Activated CD8-positive, alpha-beta memory T cell treated with anti-CD3 and anti-CD28 coated beads, Interleukin-2, amount 50 U/mL, for 1 hour (primary cell): ENCODE data around the gene SCG5.

ENCODE experiments used
- DNase-seq: peaks from one replicate; pipeline ENCODE4 v3.0.0-alpha.2; 2020; ENCODE audit errors: extremely low read depth

SCG5 gene

GRCh38 chr15:32723171-32723948, 81.8 kb downstream of the SCG5 start:
- DNase-seq: no peak

- DNase-seq: no peak
Measured at GRCh38 chr15:32729700-32730395, 88.3 kb downstream of the SCG5 start.

DNA sequence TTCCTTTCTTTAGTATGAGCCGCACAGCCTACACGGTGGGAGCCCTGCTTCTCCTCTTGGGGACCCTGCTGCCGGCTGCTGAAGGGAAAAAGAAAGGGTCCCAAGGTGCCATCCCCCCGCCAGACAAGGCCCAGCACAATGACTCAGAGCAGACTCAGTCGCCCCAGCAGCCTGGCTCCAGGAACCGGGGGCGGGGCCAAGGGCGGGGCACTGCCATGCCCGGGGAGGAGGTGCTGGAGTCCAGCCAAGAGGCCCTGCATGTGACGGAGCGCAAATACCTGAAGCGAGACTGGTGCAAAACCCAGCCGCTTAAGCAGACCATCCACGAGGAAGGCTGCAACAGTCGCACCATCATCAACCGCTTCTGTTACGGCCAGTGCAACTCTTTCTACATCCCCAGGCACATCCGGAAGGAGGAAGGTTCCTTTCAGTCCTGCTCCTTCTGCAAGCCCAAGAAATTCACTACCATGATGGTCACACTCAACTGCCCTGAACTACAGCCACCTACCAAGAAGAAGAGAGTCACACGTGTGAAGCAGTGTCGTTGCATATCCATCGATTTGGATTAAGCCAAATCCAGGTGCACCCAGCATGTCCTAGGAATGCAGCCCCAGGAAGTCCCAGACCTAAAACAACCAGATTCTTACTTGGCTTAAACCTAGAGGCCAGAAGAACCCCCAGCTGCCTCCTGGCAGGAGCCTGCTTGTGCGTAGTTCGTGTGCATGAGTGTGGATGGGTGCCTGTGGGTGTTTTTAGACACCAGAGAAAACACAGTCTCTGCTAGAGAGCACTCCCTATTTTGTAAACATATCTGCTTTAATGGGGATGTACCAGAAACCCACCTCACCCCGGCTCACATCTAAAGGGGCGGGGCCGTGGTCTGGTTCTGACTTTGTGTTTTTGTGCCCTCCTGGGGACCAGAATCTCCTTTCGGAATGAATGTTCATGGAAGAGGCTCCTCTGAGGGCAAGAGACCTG, 89.5 kb downstream of the SCG5 start:
- no peak for DNase-seq

DNA sequence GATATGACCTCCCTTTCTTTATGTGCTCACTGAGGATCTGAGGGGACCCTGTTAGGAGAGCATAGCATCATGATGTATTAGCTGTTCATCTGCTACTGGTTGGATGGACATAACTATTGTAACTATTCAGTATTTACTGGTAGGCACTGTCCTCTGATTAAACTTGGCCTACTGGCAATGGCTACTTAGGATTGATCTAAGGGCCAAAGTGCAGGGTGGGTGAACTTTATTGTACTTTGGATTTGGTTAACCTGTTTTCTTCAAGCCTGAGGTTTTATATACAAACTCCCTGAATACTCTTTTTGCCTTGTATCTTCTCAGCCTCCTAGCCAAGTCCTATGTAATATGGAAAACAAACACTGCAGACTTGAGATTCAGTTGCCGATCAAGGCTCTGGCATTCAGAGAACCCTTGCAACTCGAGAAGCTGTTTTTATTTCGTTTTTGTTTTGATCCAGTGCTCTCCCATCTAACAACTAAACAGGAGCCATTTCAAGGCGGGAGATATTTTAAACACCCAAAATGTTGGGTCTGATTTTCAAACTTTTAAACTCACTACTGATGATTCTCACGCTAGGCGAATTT, 91.2 kb downstream of the SCG5 start:
- no peak for DNase-seq

- no peak for DNase-seq
Measured at GRCh38 chr15:32733281-32733680, 91.8 kb downstream of the SCG5 start.

- no peak for DNase-seq
Measured at GRCh38 chr15:32735989-32736700, 94.6 kb downstream of the SCG5 start.

DNA sequence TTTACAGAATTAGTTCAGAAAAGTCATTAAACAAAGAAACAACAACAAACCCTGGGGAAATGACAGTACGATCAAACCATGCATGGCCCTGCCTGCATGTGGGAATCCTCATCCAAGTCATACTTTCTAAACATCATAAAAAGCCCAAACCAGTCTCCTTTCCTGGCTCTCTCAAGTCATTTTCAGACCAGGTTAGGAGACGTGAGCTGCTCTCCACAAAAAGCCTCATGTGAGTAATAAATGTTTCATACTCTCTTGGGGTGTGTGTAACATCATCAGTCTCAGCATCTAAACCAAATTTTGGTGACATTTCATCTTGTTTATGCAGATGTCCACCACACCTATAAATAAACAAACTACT, 95.2 kb downstream of the SCG5 start:
- DNase-seq: no peak

GRCh38 chr15:32737304-32737703, 95.8 kb downstream of the SCG5 start:
- DNase-seq: no peak

- DNase-seq: no peak
Measured at GRCh38 chr15:32738666-32739065, 97.2 kb downstream of the SCG5 start.

DNA sequence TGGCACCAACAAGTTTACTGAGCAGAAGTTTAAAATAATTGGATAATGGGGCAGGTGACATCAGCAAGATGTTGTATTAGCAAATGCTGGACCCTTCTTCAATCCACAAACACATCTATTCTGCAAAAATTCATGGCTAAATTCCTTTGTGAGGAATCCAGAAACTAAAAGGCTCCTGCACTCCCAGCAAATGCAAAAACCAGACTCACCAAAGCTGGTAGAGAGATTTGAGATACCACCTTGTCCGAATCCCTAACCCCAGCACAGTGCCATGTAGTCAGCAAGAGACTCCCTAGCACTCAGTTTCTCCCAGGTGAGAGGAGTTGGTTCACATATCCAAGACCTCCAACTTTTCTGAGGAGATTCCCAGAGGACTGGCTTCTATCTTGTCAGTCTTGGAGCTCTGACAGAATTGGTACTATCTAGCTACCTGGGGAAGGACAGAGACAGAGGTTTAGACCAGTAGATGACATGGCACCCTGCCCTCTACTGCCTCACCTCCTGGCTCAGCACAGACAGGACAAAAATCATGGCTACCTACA, 98.1 kb downstream of the SCG5 start:
- no peak for DNase-seq

GRCh38 chr15:32743411-32744140, 102.1 kb downstream of the SCG5 start:
- no peak for DNase-seq

DNA sequence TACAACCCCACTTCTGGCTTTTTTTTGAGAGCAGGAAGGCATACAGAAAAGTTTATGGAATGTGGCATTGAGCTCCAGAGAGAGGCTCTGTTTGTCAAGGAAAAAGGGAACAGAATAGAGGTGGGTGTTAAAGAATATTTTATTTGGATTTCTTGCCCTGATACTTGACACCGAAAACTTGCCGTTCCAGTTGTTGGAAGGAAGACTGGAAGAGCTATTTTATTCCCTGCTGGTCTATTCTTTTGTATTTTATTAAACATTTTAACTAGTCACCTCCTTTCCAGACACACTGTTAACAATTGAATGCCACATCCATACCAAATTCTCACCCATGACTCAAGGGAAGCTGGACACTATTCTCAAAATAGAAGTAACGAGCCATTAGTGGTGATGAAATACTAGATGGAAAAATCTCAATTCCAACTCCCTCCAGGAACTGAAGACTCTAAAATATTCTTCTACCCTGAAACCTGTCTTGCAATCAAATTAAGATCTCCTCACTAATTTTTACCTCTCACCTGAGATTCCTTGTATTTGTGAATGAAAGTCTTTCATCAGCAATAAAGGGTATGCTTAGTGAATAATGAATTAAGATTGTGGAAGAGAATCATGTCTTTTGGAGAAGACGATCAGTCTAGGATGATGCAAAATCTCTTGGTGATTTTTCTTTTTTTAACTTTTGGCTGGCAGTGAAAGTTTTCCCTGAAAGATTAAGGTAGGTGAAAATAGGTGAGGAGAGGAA, 104.8 kb downstream of the SCG5 start:
- no peak for DNase-seq
